HG03342 (cell line): ENCODE results near the gene DDHD1.

Experiments
- ATAC-seq: cut with Tn5 transposase; IDR thresholded peaks from one replicate; pipeline ENCODE4 v1.9.1; 2021; ENCODE audit warnings: mild to moderate bottlenecking, moderate library complexity; ENCODE audit not compliant: unreplicated experiment

Gene DDHD1

GRCh38 chr14:53035336-53036210 lies 117.5 kb downstream of the DDHD1 start:
- ATAC-seq, result no peak

DNA sequence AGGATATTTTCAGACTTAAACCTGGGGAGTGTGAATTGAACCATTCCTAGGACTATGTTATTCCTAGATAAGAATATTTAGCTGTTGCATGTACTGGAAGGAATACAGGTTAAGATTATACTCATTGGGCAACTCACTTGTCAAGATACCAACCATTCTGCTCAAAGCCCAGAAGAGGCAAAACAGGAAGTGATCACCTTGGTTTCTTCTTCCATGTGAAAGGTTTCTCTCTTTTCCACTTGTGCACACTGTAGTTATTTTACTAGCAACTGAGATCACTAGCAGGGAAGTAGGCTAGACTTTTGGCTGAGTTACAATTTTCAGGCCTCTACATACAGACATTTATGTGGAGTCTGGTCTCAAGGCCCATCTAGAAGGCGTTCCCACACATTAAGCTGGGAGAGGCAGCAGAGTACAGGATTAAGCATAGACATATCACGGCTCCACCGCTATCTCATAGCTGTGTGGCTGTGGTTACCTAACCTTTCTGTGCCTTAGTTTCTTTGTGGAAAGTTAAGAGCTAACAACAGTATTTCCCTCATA lies 118.4 kb downstream of the DDHD1 start:
- ATAC-seq, result no peak

- no peak for ATAC-seq
Measured at GRCh38 chr14:53034036-53034435, 119.1 kb downstream of the DDHD1 start.

DNA sequence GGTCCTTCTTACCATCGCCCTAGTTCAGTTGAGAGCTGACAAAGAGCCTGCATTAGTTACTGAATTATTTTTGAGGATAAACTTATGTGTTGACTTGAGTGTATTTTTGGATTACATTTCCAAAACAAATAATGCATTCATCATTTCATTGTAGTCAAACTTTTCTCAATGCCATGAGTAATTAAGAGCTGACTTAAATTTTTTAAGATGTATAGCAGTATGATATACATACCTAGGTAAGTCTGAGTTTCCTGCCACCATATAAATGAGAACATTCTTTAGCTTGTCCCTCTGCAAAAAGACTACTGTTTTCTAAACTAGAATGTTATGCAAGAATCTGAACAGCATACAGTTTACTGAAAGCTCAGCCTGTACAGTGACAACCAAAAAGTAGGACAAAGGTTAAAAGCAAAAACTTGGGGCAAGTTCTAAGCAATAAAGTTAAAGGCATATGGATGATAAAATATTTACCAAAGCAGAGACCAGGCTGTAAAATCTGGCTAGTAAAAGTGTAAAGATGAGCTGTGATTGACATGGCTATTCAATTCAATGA lies 120.2 kb downstream of the DDHD1 start:
- ATAC-seq, result no peak

- no peak for ATAC-seq
Measured at GRCh38 chr14:53032161-53032803, 120.8 kb downstream of the DDHD1 start.

DNA sequence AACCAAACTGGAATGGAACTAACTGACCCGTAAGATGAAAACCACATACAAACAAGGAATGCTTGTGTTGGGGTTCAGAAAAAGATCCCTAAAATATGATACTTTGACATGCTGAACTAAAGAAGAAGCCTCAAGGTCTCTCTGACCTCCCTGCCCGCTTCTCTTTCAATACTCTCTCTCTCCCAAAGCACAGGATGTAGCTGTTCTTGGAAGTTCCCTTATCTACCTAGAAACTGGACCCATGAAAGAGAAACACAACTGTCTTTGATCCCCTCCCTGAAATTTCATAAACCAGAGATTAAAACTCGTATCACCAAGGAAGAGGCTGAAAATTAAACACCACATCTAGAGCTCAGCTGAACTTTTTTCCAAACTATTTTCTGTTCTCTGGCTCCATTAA lies 125.6 kb downstream of the DDHD1 start:
- ATAC-seq, result no peak

DNA sequence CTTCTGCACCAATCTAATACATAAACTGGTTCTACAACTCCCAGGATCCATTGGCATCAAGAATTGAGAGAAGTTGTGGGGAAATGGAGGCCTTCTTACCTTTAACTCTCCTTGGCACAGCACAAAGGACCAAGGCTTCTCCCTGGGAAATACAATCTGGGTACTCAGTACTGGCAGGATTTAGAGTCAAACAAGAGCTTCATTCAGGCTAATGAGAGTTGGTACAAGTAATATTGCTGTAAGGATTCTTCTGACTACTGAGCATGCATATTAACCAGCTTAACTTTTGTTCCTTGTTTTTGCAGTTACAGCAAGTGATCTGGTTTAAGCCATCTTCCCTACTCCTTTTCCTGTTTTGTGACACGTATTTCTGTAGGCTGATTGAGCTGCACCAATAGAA lies 126.1 kb downstream of the DDHD1 start:
- no peak for ATAC-seq

- no peak for ATAC-seq
Measured at GRCh38 chr14:53023325-53023724, 129.8 kb downstream of the DDHD1 start.

DNA sequence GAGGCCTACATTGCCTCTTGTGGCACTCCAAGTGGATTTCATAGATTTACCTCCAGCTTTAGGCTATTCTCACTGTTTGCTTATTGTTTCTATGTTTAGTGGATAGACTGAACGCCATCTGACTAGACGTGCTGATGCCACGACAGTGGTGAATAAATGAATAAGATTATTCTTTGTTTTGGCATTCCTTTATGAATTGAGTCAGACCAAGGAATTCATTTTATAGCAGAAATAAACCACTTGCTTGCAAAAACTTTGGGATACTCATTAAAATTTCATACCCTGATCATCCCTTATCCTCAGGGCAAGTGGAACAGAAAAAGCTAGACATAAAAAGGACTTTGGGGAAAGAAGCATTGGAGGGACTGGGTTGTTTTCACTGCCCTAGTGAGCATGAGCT lies 130.5 kb downstream of the DDHD1 start:
- ATAC-seq, result no peak

DNA sequence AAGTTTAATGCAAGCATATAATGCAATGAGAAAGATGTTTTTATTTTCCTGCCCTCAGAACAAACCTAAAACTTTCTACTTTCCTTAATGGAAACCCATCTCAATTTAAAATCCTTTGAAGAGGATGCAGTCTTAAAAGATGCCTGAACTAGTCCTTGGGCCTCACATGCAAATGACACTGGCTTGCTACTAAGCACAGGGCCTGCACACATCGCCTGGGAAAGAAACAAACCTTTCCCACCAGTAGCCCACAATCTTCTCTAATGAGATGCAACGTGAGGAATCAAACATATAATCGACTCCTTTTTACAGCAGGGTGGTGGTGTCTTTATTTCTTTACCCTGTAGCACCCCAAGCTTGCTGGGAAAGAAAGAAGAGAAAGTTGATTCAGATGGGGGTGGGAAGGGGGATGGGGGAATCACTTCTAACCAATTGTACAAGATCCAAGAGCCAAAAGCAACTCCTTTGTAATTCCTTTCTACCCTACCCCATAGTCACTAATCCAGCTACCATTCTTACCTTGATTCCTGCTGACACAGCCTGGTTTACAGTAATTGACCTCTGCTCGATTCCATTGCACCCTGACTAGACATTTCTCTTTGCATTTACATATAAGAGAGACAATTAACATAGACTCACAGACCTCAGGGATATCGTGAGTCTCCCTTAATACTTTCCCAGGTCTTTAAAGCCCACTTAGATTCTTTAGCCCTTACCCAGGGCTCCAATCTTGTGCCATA lies 132.8 kb downstream of the DDHD1 start:
- ATAC-seq, result no peak

DNA sequence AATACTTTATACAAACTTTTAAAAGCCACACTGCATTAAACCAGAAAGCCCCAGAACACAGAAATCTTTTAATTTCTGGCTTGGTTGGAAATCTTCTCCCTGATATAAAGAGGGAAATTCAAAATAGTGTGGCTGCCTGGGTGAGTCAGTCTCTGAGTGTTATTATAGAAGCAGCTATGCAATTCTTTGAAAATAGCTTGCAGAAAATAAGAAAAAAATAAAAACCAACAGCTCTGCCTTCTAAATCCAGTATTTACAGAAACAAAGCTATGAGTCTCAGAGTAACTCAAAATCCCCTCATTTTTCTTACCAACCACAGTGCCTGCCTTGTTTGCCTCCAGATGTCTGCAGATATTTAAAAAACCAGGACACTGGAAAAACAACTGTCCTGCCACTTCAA lies 133.7 kb downstream of the DDHD1 start:
- no peak for ATAC-seq

- no peak for ATAC-seq
Measured at GRCh38 chr14:53017837-53018236, 135.3 kb downstream of the DDHD1 start.

DNA sequence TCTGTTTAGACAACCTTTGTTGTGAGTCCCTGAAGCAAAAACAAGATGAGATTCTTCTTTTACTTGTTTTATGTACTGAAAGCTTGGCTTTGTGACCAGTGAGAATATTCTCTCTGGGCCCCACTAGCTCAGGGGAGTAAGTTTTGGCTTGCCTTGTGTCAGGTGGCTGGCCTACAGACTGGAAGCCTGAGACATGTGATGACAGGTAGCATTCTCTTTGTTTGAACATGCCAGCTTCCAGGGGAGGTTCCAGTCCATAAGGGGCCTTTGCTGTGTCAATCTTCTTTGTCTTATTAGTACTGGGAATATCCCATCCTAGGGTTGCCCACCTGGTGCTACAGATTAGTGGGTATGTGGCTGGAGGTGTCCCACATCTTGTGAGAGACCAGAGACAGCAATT lies 136.2 kb downstream of the DDHD1 start:
- ATAC-seq, result no peak

GRCh38 chr14:53016491-53016890 lies 136.6 kb downstream of the DDHD1 start:
- no peak for ATAC-seq

- no peak for ATAC-seq
Measured at GRCh38 chr14:53011053-53011462, 142.1 kb downstream of the DDHD1 start.

GRCh38 chr14:53010193-53011040 lies 142.7 kb downstream of the DDHD1 start:
- ATAC-seq, result no peak

DNA sequence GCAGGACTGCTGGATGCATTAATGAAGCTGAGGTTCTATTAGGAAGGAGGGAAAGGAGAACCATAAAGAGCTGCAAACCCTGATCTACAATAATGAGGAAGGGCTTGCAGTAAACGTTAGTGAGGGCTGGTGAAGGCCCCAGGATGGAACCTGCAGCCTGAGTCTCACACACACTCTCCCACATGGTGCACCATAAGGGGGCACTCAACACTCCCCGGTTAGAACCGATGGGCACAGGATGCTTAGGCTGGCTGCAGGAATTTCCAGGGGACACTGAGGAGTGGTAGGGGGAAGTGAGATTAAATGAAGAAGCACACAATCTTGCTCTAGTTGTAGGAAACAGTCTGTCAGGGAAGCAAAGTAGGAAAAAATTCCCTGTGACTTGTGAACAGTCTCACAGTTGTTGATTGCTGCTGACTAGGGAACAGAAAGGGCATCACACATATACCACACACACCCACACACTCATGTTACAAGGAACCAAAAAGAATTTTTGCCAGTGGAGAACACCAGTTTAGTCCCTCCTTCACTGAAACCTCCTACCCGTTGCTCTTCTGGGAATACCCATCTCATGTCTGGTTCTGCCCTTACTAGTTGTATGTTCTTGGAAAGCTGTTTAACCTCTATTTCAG lies 146.1 kb downstream of the DDHD1 start:
- ATAC-seq, result no peak

GRCh38 chr14:53004976-53005375 lies 148.1 kb downstream of the DDHD1 start:
- ATAC-seq, result no peak

- ATAC-seq, result no peak
Measured at GRCh38 chr14:53003776-53004175, 149.3 kb downstream of the DDHD1 start.

DNA sequence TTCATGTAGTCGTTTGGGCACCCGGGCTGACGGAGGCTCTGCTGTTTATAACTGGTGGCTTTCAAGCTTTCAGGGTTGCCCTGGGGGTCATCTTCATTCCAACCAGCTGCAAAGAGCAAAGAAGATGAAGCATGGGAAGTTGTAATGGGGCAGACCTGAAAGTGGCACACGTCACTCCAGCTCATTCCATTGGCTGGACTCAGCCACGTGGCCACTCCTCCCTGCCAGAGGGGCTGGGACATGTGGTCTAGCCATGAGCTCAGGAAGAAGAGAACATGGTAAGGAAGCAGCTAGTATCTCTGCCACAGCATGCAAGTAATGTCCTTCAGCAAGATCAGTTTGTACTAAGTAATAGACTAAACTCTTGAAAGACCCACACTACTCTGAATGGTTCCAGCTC lies 150.5 kb downstream of the DDHD1 start:
- no peak for ATAC-seq
